Measurements from ENCODE around the gene INPP5A. TPM values are rescaled to one million over a fixed set of nuclear protein-coding genes. Genes with fewer than 3 reads are reported as not detected.

The INPP5A gene
- total RNA-seq, 1 experiment from 2014 or later, result 16.6 TPM

DNA sequence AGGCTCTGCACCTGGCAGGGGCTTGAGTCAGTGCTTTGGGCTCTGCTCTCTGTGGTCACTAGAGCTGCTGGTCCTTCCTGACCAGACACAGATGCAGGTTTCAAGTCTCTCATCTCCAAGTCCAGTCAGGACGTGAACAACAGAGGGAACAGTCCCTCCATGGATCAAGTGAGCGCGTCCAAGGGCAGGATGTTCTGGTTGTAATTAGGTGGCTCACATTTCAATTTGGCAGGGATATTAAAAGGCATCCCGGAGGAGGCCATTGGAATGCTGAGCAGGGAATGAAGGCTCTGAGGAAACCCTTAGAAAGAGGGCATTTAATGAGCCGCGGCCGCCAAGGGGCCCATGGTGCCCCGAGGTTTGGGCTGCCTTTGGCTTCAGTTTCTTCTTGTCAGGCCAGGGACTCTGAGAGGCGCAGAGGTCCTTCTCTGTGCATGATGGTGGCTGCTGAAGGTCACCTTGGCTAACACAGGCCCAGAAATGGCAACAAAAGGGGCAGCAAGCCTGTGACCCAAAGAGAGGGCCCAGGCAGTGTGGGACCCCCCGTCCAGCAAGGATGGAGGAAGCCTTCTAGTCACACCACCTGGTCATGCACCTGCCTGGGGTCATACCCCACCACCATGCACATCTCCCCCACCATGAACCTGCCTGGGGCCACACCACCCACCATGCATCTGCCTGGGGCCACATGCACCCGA lies 30.7 kb upstream of the INPP5A start:
- DNase-seq, result no peak
- no peaks in the 10 kb centered on the region for H3K9me3 Mint-ChIP-seq (ENCODE audit: low read depth, unreplicated experiment)
- no TSS peak for BruUV-seq (replicated peaks)
- peaks cover 25% of the 10 kb centered on the region for H3K27me3 Mint-ChIP-seq (ENCODE audit: unreplicated experiment)
- TF ChIP-seq, protein P1, sequence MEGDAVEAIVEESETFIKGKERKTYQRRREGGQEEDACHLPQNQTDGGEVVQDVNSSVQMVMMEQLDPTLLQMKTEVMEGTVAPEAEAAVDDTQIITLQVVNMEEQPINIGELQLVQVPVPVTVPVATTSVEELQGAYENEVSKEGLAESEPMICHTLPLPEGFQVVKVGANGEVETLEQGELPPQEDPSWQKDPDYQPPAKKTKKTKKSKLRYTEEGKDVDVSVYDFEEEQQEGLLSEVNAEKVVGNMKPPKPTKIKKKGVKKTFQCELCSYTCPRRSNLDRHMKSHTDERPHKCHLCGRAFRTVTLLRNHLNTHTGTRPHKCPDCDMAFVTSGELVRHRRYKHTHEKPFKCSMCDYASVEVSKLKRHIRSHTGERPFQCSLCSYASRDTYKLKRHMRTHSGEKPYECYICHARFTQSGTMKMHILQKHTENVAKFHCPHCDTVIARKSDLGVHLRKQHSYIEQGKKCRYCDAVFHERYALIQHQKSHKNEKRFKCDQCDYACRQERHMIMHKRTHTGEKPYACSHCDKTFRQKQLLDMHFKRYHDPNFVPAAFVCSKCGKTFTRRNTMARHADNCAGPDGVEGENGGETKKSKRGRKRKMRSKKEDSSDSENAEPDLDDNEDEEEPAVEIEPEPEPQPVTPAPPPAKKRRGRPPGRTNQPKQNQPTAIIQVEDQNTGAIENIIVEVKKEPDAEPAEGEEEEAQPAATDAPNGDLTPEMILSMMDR (IDR thresholded peaks at IDR 0.05; ENCODE audit: unreplicated experiment), result no peak
- CTCF ChIA-PET, result interaction anchor here (0.6 kb wide), 1 partner anchor 377 kb away, joined by 4 read pairs; no protein-coding TSS in a partner anchor
- no peak overlapping the region for H3K4me3 Mint-ChIP-seq (ENCODE audit: low read depth, unreplicated experiment)
- H3K27ac Mint-ChIP-seq (ENCODE audit: unreplicated experiment), result no peak overlapping the region
- intact Hi-C loops (cut with micrococcal nuclease; ENCODE audit: unreplicated experiment), result no loop called here
- no peaks in the 10 kb centered on the region for H3K36me3 Mint-ChIP-seq (ENCODE audit: insufficient read depth, unreplicated experiment)
- no peaks in the 10 kb centered on the region for H3K4me1 Mint-ChIP-seq (ENCODE audit: low read depth, unreplicated experiment)

DNA sequence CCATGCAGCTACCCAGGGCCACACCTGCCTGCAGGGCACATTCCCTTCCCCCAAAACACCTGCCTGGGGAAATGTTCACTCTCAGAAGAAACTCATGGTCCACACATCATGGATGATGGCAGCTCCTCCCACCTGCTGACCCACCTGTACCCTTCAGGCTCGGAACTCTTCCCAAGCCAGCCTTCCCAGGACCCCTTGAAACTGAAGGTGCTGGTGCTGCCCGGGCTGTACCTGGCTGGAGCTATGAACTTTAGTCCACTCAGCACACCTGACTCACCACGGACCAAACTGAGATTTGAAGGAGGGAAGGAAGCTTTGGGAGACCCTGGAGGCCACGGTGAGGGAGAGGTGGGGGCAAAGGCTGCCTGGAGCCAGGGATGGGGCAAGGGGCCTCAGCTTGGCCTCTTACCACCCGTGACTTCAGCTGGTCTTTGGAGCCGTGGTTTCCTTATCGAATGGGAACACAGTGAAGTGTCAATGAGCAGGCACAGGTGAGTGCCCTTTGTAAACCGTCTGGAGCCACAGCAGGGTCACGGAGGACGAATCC lies 30.1 kb upstream of the INPP5A start:
- DNase-seq, result no peak
- intact Hi-C loops (cut with micrococcal nuclease; ENCODE audit: unreplicated experiment), result no loop called here
- Mint-ChIP-seq H3K27me3 (ENCODE audit: unreplicated experiment) (peaks cover 27% of the 10 kb centered on the region), H3K4me3 (ENCODE audit: low read depth, unreplicated experiment) (no peak overlapping the region), H3K36me3 (ENCODE audit: insufficient read depth, unreplicated experiment) (no peaks in the 10 kb centered on the region), H3K27ac (ENCODE audit: unreplicated experiment) (no peak overlapping the region), H3K4me1 (ENCODE audit: low read depth, unreplicated experiment) (no peaks in the 10 kb centered on the region), H3K9me3 (ENCODE audit: low read depth, unreplicated experiment) (no peaks in the 10 kb centered on the region)
- TF ChIP-seq, protein P1 (IDR thresholded peaks at IDR 0.05; ENCODE audit: unreplicated experiment), result no peak
- BruUV-seq (replicated peaks), result no TSS peak
- CTCF ChIA-PET, result interaction anchor here (0.6 kb wide), 1 partner anchor 378 kb away, joined by 4 read pairs; no protein-coding TSS in a partner anchor

- H3K9me3 Mint-ChIP-seq (ENCODE audit: low read depth, unreplicated experiment), result no peaks in the 10 kb centered on the region
- no peak overlapping the region for H3K4me3 Mint-ChIP-seq (ENCODE audit: low read depth, unreplicated experiment)
- peaks cover 33% of the 10 kb centered on the region for H3K27me3 Mint-ChIP-seq (ENCODE audit: unreplicated experiment)
- no TSS peak for BruUV-seq (replicated peaks)
- CTCF ChIA-PET, result no interaction called here
- TF ChIP-seq, protein P1 (IDR thresholded peaks at IDR 0.05; ENCODE audit: unreplicated experiment), result no peak
- no peaks in the 10 kb centered on the region for H3K36me3 Mint-ChIP-seq (ENCODE audit: insufficient read depth, unreplicated experiment)
- H3K4me1 Mint-ChIP-seq (ENCODE audit: low read depth, unreplicated experiment), result no peaks in the 10 kb centered on the region
- intact Hi-C loops (cut with micrococcal nuclease; ENCODE audit: unreplicated experiment), result no loop called here
- no peak for DNase-seq
- no peak overlapping the region for H3K27ac Mint-ChIP-seq (ENCODE audit: unreplicated experiment)
These were observed 29.6 kb upstream of the INPP5A start for GRCh38 chr10:132507956-132508490.

GRCh38 chr10:132508581-132509443 lies 28.8 kb upstream of the INPP5A start:
- no peak for DNase-seq
- CTCF ChIA-PET, result no interaction called here
- no peak overlapping the region for H3K27ac Mint-ChIP-seq (ENCODE audit: unreplicated experiment)
- TF ChIP-seq, protein P1 (IDR thresholded peaks at IDR 0.05; ENCODE audit: unreplicated experiment), result no peak
- no TSS peak for BruUV-seq (replicated peaks)
- intact Hi-C loops (cut with micrococcal nuclease; ENCODE audit: unreplicated experiment), result no loop called here
- no peak overlapping the region for H3K4me3 Mint-ChIP-seq (ENCODE audit: low read depth, unreplicated experiment)
- H3K36me3 Mint-ChIP-seq (ENCODE audit: insufficient read depth, unreplicated experiment), result no peaks in the 10 kb centered on the region
- no peaks in the 10 kb centered on the region for H3K4me1 Mint-ChIP-seq (ENCODE audit: low read depth, unreplicated experiment)
- peaks cover 38% of the 10 kb centered on the region for H3K27me3 Mint-ChIP-seq (ENCODE audit: unreplicated experiment)
- no peaks in the 10 kb centered on the region for H3K9me3 Mint-ChIP-seq (ENCODE audit: low read depth, unreplicated experiment)

Data from Calu3 (cell line).